ENCODE results near the gene HERPUD1.

DNA sequence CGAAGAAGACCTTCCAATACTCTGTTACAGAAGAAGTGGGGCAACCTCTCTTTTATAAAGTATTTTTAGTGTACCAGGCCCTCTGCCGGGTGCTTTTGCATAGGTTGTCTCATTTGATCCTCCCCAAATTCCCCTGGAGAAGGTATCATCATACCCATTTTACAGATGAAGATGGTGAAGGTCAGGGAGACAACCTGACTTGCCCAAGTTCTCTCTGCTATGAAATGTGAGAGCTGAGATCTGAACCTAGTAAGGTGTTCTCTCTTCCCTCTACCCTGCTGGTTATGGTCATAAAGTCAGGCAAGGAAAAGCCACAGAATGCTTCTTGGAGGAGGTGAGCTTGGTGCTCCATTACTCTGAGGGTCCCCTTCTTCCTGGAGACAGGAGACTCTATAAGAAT, 28.1 kb upstream of the HERPUD1 start:
- TF ChIP-seq POLR2AphosphoS5 (IDR thresholded peaks at IDR 0.05; ENCODE audit: low read depth, low read length): no peak
- TF ChIP-seq, protein P1, sequence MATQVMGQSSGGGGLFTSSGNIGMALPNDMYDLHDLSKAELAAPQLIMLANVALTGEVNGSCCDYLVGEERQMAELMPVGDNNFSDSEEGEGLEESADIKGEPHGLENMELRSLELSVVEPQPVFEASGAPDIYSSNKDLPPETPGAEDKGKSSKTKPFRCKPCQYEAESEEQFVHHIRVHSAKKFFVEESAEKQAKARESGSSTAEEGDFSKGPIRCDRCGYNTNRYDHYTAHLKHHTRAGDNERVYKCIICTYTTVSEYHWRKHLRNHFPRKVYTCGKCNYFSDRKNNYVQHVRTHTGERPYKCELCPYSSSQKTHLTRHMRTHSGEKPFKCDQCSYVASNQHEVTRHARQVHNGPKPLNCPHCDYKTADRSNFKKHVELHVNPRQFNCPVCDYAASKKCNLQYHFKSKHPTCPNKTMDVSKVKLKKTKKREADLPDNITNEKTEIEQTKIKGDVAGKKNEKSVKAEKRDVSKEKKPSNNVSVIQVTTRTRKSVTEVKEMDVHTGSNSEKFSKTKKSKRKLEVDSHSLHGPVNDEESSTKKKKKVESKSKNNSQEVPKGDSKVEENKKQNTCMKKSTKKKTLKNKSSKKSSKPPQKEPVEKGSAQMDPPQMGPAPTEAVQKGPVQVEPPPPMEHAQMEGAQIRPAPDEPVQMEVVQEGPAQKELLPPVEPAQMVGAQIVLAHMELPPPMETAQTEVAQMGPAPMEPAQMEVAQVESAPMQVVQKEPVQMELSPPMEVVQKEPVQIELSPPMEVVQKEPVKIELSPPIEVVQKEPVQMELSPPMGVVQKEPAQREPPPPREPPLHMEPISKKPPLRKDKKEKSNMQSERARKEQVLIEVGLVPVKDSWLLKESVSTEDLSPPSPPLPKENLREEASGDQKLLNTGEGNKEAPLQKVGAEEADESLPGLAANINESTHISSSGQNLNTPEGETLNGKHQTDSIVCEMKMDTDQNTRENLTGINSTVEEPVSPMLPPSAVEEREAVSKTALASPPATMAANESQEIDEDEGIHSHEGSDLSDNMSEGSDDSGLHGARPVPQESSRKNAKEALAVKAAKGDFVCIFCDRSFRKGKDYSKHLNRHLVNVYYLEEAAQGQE (IDR thresholded peaks at IDR 0.05; ENCODE audit: insufficient read depth in 1 of 2, low read depth in 2 of 2, low read length in 2 of 2): no peak
- no peak for TF ChIP-seq TAF1 (IDR thresholded peaks at IDR 0.05; ENCODE audit: borderline replicate concordance, insufficient read depth, low read length)

Data from PFSK-1 (cell line).